Endothelial cell of umbilical vein (primary cell): ENCODE data around the gene TOP3B. TPM values are rescaled to one million over a fixed set of nuclear protein-coding genes. Genes with fewer than 3 reads are reported as not detected.

Experiments
- BruUV-seq: library from RNA; stranded (reverse); fragments of 400-500 nt; replicated peaks from 2 replicates; lab custom pipeline; 2021; lab: Mats Ljungman, UMichigan
- CTCF ChIA-PET: fragments of 300-600, 350-600 bp; sonication (Branson Sonifier 250); formaldehyde crosslinking; loops from one replicate; lab custom pipeline; 2021; ENCODE audit warnings: antibody characterized with exemption, inconsistent platforms; lab: Charles Lee
- POLR2A ChIA-PET: fragments of 300-600, 350-600 bp; sonication (Branson Sonifier 250); formaldehyde crosslinking; loops from one replicate; lab custom pipeline; 2021; ENCODE audit warnings: antibody characterized with exemption, inconsistent platforms; lab: Charles Lee
- DNase-seq: peaks from one replicate; pipeline ENCODE4 v3.0.0-alpha.2; 2011; ENCODE audit warnings: low read depth, low spot score
- FAIRE-seq: peaks from 2 replicates; lab custom pipeline; 2011; peaks lifted over from hg19 to GRCh38; lab: Jason Lieb, UNC
- H2AFZ ChIP-seq: 2 replicates; pipeline ENCODE4 v1.6.0; 2012; ENCODE audit warnings: low read depth, low read length, control low read depth, inconsistent platforms
- H3K27ac ChIP-seq: 2 replicates; pipeline ENCODE4 v1.5.1; 2011; ENCODE audit warnings: low read depth, mild to moderate bottlenecking, control low read depth, low read length, moderate library complexity; ENCODE audit not compliant: insufficient read depth
- H3K27me3 ChIP-seq, 2 experiments: 2 replicates each; pipeline versions ENCODE4 v1.6.0 to v1.6.1; 2011; ENCODE audit warnings: low read length in 2 of 2, mixed read lengths in 1 of 2; ENCODE audit not compliant: control insufficient read depth in 2 of 2, insufficient read depth in 2 of 2
- H3K36me3 ChIP-seq, 2 experiments: 2 replicates in 1 of 2; 3 replicates in 1 of 2; pipeline ENCODE4 v1.5.1; 2011; ENCODE audit warnings: low read length in 2 of 2, mild to moderate bottlenecking in 1 of 2, moderate library complexity in 1 of 2; ENCODE audit not compliant: control insufficient read depth in 2 of 2, insufficient read depth in 2 of 2; ENCODE audit errors: extremely low read depth in 1 of 2
- H3K4me1 ChIP-seq: 3 replicates; pipeline ENCODE4 v1.5.1; 2011; ENCODE audit warnings: mild to moderate bottlenecking, low read length; ENCODE audit not compliant: control insufficient read depth, insufficient read depth; ENCODE audit errors: extremely low read depth
- H3K4me2 ChIP-seq: 2 replicates; pipeline ENCODE4 v1.6.1; 2011; ENCODE audit warnings: low read length, control low read depth, mixed read lengths; ENCODE audit not compliant: insufficient read depth
- H3K4me3 ChIP-seq, 3 experiments: fragments of 200-600 bp in 1 of 3; sonication (generic), shearing (Covaris generic) in 1 of 3; replicated peaks in 1 of 3; 2 replicates each; pipeline ENCODE4 v1.5.1; 2011 to 2016; ENCODE audit warnings: control low read depth in 3 of 3, low read length in 3 of 3, mild to moderate bottlenecking in 2 of 3, inconsistent platforms in 1 of 3, low read depth in 1 of 3, moderate library complexity in 1 of 3; ENCODE audit not compliant: insufficient read depth in 1 of 3
- H3K79me2 ChIP-seq: 2 replicates; pipeline ENCODE4 v1.6.0; 2012; ENCODE audit warnings: low read length, inconsistent platforms; ENCODE audit not compliant: control insufficient read depth, insufficient read depth
- H3K9ac ChIP-seq: replicated peaks from 2 replicates; pipeline ENCODE3; 2011; ENCODE audit warnings: low read length, control low read depth; ENCODE audit not compliant: insufficient read depth; ENCODE audit errors: extremely low read depth
- H3K9me1 ChIP-seq: replicated peaks from 3 replicates; pipeline ENCODE4 v1.6.0; 2011; ENCODE audit warnings: mild to moderate bottlenecking, low read length; ENCODE audit not compliant: control insufficient read depth, insufficient read depth; ENCODE audit errors: extremely low read depth
- H3K9me3 ChIP-seq: replicated peaks from 2 replicates; pipeline ENCODE4 v1.5.1; 2012; ENCODE audit warnings: low read length, inconsistent platforms; ENCODE audit not compliant: control insufficient read depth, insufficient read depth
- H4K20me1 ChIP-seq: replicated peaks from 2 replicates; pipeline ENCODE3; 2011; ENCODE audit warnings: mild to moderate bottlenecking, low read length; ENCODE audit not compliant: control insufficient read depth, insufficient read depth; ENCODE audit errors: extremely low read depth
- EZH2 ChIP-seq: IDR thresholded peaks from 2 replicates; pipeline ENCODE4 v1.6.1; 2012; ENCODE audit warnings: borderline replicate concordance, low read depth, mild to moderate bottlenecking, moderate library complexity, low read length, inconsistent platforms; ENCODE audit not compliant: severe bottlenecking
- FOS ChIP-seq: IDR thresholded peaks from 2 replicates; pipeline ENCODE4 v1.6.1; 2011; ENCODE audit warnings: mild to moderate bottlenecking, low read length, moderate library complexity, borderline replicate concordance; ENCODE audit not compliant: insufficient read depth
- GATA2 ChIP-seq: IDR thresholded peaks from 2 replicates; pipeline ENCODE4 v1.7.0; 2011; ENCODE audit warnings: low read depth, mild to moderate bottlenecking, moderate library complexity, mixed read lengths, low read length; ENCODE audit not compliant: insufficient read length, insufficient read depth
- JUN ChIP-seq: IDR thresholded peaks from 2 replicates; pipeline ENCODE4 v1.6.1; 2011; ENCODE audit warnings: borderline replicate concordance, low read depth; ENCODE audit not compliant: insufficient read length, insufficient read depth
- MYC ChIP-seq: IDR thresholded peaks from one replicate; pipeline ENCODE4 v1.6.1; 2011; ENCODE audit warnings: mild to moderate bottlenecking, low read depth, low read length
- POLR2A ChIP-seq: IDR thresholded peaks from 2 replicates; pipeline ENCODE4 v1.6.1; 2012; ENCODE audit warnings: low read depth, mild to moderate bottlenecking, control low read depth, low read length
- POLR2AphosphoS5 ChIP-seq: IDR thresholded peaks from 2 replicates; pipeline ENCODE4 v1.6.1; 2012; ENCODE audit warnings: low read depth, mild to moderate bottlenecking, control low read depth, low read length, moderate library complexity; ENCODE audit not compliant: insufficient read depth
- dilution Hi-C: fragments of 300-500 bp; cut with MboI; formaldehyde crosslinking; loops from one replicate; pipeline ENCODE4 v1.15.0; 2019; ENCODE audit warnings: low sequenced_read_pairs; ENCODE audit not compliant: extremely low pct_ligation_motif_present
- intact Hi-C: fragments of 100-400 bp; cut with micrococcal nuclease; formaldehyde crosslinking; loops from one replicate; pipeline ENCODE4 v1.10.0; 2022
- polyA plus RNA-seq, 4 experiments: library from polyadenylated mRNA; depleted of rRNA in 3 of 4; stranded (reverse) in 3 of 4; unstranded in 1 of 4; fragments of >200 nt; gene quantifications; 2 replicates each; pipeline versions ENCODE4 v1.2.1 to v1.2.3, GENCODE V29; 2011 to 2012; ENCODE audit warnings: missing spikeins in 1 of 4
- total RNA-seq: library from RNA; stranded (reverse); gene quantifications from 2 replicates; pipeline ENCODE4 v1.2.3, GENCODE V29; 2021
- TF ChIP-seq, protein P1 (sequence below), 2 donors: IDR thresholded peaks; 1 replicate in 1 of 2; 2 replicates in 1 of 2; pipeline ENCODE4 v1.5.1; 2011; ENCODE audit warnings: low read length in 2 of 2, mild to moderate bottlenecking in 2 of 2, moderate library complexity in 2 of 2, control low read depth in 1 of 2, inconsistent platforms in 1 of 2, low read depth in 1 of 2; ENCODE audit not compliant: insufficient read depth in 1 of 2; ENCODE audit errors: extremely low read depth in 1 of 2
- TF ChIP-seq, protein P2 (sequence below): IDR thresholded peaks from 2 replicates; pipeline ENCODE4 v1.6.1; 2011; ENCODE audit not compliant: insufficient read depth, insufficient read length

The TOP3B gene
- total and polyA plus RNA-seq, 2 donors (not counting 3 experiments of a cell fraction or from before 2014, with no cell fraction given) = 25.2 to 56.5 TPM

GRCh38 chr22:21933413-21933812 is 49.2 kb downstream of the TOP3B start:
- POLR2A ChIA-PET = no interaction called here
- peaks cover 37% of the 10 kb centered on the region for H3K79me2 ChIP-seq

More at GRCh38 chr22:21933413-21933812, 49.2 kb downstream of the TOP3B start:
- Histone ChIP-seq H2AFZ (no peak overlapping the region), H3K4me2 (no peak overlapping the region), H4K20me1 (no peaks in the 10 kb centered on the region), H3K9me3 (no peaks in the 10 kb centered on the region), H3K27me3 (no peaks in the 10 kb centered on the region), H3K9ac (no peak overlapping the region), H3K9me1 (no peaks in the 10 kb centered on the region), H3K4me3 (no peak overlapping the region), H3K36me3 (peaks cover 45 to 63% of the 10 kb centered on the region in 2 experiments), H3K27ac (no peak overlapping the region), H3K4me1 (peaks cover 17% of the 10 kb centered on the region)
- dilution Hi-C loops = loop anchor here (10.0 to 25.0 kb wide), 3 partner anchors 79 to 221 kb away; no protein-coding TSS in a partner anchor
- CTCF ChIA-PET = interaction anchor here (13.1 kb wide), 1 partner anchor 17 kb away, joined by 292 read pairs; the partner anchor contains the start of gene PPM1F
- intact Hi-C loops = no loop called here
- no peak for FAIRE-seq
- DNase-seq = no peak
- TF ChIP-seq GATA2 (no peak), MYC (no peak), EZH2 (no peak), POLR2AphosphoS5 (no peak), POLR2A (no peak), JUN (no peak), FOS (no peak)
- TF ChIP-seq, protein P1, sequence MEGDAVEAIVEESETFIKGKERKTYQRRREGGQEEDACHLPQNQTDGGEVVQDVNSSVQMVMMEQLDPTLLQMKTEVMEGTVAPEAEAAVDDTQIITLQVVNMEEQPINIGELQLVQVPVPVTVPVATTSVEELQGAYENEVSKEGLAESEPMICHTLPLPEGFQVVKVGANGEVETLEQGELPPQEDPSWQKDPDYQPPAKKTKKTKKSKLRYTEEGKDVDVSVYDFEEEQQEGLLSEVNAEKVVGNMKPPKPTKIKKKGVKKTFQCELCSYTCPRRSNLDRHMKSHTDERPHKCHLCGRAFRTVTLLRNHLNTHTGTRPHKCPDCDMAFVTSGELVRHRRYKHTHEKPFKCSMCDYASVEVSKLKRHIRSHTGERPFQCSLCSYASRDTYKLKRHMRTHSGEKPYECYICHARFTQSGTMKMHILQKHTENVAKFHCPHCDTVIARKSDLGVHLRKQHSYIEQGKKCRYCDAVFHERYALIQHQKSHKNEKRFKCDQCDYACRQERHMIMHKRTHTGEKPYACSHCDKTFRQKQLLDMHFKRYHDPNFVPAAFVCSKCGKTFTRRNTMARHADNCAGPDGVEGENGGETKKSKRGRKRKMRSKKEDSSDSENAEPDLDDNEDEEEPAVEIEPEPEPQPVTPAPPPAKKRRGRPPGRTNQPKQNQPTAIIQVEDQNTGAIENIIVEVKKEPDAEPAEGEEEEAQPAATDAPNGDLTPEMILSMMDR (IDR thresholded peaks at IDR 0.05; ENCODE audit: extremely low read depth in 1 of 2, insufficient read depth in 1 of 2, low read depth in 1 of 2, low read length in 2 of 2) = no peak
- TF ChIP-seq, protein P2, sequence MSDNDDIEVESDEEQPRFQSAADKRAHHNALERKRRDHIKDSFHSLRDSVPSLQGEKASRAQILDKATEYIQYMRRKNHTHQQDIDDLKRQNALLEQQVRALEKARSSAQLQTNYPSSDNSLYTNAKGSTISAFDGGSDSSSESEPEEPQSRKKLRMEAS = no peak
- no TSS peak for BruUV-seq
